Bone marrow (tissue), 2 donors: ENCODE results near the gene RPA4.
"Not testable (repeated sequence)": the region's sequence is repeated elsewhere in the genome, so short reads cannot be mapped to it uniquely, and the experiment has no call there.

Experiments used
- DNase-seq, 2 donors: peaks; one replicate each; lab custom pipeline; 2025; lab: John Stamatoyannopoulos, UW

RPA4 gene, protein sequence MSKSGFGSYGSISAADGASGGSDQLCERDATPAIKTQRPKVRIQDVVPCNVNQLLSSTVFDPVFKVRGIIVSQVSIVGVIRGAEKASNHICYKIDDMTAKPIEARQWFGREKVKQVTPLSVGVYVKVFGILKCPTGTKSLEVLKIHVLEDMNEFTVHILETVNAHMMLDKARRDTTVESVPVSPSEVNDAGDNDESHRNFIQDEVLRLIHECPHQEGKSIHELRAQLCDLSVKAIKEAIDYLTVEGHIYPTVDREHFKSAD

DNA sequence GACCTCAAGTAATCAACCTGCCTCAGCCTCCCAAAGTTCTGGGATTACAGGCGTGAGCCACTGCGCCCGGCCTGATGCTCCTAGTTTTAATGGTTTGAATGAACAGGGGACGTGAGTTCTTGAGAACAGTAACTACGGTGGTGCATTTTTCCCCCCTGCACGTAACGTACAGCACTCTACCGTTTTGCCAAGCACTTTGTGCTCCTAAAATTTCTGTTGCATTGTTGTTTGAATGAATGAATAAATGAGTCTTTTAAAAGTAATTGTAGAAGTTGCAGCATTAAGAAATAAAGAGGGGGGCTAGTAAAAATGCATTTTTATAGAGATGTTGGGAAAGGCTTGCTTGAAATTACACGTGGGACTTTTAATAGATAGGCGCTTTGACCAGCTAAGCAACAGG is at the start of gene RPA4:
Gene RPA4, plus strand, starts transcription at position 301 of the 400 bp plus-strand sequence. CDS start 403 bp downstream, outside the sequence.
- DNase-seq, result no peak

DNA sequence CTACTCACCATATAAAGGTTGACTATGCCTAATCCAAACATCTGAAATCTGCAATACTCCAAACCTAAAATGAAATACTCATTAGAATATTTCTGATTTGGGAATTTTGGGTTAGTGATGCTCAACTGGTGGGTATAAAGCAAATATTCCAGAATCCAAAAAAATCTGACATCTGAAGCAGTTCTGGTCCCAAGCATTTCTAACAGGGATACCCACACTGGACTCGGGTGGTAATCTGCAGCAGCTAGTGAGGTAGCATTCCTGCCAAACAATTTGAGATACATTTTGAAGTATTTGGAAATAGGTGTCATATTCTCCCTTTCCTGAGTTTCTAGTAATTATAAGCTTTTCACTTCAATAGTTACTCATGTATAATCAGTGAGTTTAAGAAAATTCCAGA is 49.6 kb upstream of the RPA4 start:
- no peak for DNase-seq

DNA sequence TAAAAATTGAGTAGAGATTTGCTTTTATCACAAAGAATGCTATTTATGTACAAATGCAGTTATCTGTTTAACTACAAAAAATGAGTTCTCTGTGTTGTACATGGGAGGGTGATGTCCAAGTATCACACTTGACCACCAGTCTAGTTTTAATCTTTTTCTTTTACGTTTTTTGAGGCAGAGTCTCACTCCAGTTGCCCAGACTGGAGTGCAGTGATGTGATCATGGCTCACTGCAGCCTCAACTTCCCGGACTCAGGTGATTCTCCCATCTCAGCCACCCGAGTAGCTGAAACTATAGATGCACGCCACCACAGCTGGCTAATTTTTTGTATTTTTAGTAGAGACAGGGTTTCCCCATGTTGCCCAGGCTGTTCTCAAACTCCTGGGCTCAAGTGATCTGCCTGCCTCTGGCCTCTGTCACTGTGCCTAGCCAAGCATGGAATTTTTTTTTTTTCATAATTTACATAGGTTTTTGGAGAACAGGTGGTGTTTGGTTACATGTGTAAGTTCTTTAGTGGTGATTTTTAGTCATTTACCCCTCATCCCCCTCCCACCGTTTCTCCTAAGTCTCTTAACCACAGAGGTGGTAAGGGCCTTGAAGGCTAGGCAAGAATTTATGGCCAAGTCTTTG is 47.9 kb upstream of the RPA4 start:
- no peak for DNase-seq

DNA sequence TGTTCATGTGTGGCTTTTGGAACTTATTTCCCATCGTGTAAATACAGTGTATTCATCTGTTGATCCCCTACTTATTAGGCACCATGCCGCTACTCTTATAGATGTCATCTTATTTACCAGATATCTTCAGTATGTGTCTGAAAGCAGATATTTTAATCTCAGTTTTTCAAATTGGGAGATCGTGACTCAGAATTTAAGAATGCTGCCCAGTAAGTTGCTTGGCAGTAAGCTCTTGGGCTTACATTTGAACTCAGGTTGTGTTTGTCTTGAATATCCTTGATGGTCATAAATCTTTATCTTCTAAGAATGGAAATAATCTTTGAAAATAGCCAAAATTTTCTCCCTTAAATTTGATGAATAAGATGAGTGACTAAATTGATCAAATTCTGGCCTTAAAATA is 45.9 kb upstream of the RPA4 start:
- DNase-seq, result no peak

DNA sequence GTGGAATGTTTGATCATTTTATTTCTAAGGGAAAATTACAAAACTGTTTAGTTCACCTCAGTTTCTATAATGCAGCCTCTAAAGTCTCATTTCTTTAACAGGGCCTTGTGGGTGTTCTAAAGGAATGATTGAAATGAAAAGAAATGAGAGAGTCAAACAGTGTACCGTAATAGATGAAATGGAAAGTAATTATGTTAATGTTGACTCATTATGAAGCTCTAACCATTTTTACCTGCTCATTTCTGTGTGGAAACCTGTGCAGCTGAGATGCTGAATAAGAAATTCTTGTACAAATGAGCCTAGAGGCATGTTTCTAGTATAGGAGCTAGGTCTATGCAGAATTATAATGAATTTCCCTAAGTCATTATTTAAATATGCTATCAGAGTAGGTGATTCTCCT is 45.2 kb upstream of the RPA4 start:
- no peak for DNase-seq

DNA sequence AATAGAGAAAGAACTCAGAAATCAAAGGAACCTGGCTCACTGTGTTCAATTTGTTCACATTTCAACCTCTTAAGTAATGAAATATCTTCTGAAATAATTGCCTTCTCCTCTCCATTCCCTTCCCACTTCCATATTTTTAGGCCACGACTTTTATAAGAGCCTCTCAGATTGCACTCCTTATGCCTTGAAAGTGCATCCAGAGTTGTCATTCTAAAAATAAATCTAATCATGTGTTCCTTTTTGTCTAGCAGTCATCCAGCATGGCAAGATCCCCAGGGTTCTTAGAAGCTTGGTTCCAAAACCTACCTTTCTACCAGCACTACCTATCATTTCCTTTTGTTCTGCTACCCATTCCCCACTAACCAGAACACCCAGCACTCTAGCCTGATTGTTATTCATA is 42.4 kb upstream of the RPA4 start:
- no peak for DNase-seq

DNA sequence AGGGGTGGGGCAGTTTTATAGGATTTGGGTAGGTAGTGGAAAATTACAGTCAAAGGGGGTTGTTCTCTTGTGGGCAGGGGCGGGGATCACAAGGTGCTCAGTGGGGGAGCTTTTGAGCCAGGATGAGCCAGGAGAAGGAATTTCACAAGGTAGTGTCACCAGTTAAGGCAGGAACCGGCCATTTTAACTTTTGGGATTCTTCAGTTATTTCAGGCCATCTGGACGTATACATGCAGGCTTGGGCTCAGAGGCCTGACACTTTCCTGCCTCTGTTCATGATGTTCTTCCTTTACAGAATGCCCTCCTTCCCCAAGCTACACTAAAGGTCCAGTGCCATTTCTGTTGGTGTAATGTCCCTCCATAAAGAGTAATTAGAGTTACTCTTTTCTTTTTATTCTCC is 41.8 kb upstream of the RPA4 start:
- not testable (repeated sequence) for DNase-seq

DNA sequence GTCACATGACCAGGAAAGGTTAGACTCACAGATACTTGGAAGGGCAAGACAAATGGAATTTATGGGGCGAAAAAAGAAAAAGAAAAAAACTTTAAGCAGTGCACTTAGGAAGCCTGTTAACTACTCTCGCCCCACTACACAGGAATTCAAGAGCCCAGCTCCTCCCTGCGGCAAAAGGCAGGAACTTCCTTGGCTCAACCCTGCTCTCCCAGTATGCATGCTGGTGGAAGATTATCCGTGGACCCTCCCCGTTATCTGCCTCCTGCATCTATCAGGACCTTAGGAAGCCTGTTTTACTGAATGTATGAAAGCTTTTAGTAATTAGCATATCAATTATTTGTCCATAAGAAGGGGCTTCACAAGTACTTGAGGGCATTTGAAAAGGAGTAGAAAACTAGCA is 40.1 kb upstream of the RPA4 start:
- DNase-seq, result no peak

DNA sequence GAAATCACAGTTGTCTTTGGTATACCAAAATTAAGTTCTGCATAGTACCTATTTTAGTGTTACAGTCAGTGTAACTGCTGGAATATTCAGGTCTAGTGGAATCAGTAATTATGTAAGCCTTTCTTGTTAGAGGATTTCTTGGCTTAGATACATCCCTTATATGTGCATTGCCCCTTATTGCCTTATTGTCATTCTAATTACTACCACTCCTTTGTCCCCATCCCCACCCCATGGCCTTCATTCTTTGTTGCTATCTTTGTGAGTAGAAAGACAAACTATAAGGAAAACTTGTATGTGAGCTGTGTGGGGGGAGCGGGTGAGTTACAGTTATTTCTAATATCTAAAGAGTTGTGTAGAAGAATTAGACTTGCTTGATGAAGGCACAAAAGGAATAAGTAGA is 36.9 kb upstream of the RPA4 start:
- DNase-seq, result no peak

DNA sequence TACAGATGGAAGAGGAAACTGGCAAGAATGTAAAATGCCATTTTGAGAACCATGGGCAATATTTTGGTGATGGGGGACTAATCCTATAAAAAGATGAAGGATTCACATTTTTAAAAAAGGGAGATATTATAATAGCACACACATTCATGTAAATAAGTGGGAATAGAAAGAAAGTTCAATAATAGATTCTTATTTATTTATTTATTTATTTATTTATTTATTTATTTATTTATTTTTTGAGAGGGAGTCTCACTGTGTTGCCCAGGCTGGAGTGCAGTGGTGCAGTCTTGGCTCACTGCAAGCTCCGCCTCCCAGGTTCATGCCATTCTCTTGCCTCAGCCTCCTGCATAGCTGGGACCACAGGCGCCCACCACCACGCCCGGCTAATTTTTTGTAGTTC is 24.3 kb upstream of the RPA4 start:
- not testable (repeated sequence) for DNase-seq

DNA sequence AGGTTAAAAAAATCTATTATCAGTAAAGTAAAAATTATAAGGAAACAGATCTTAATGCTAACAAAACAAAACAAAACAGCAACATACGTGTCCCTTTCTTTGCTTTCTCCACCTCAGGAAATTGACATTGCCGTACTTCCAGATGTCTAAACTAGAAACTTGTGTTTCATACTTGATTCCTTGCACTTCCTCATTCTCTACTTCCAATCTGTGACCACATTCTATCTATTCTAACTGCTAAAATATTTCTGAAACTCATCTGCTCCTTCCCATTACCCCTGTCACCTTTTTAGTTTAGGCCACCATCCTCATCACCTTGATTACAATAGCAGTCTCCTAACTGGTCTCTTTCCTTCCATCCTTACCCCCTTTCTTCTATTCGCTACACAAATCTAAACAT is 22.5 kb upstream of the RPA4 start:
- DNase-seq, result peak in 1 of 2 donors; percentile 13

DNA sequence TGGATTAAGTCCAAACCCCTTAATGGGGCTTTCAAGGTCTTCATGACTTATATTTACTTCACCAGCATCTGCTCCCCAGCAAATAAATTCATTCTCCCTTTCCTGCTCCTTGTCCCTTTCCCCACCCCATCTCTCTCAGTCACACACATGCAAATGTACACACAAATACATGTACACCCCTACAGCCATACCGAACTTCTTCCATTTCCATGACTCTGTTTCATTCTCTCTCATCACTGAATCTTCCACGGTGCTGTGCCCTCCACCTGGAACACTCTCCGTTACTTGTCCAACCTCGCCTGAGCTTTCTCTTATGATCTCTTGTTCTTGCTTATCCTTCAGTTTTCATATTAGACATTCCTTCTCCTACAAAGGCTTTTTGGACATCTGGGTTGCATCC is 22.0 kb upstream of the RPA4 start:
- DNase-seq, result no peak

DNA sequence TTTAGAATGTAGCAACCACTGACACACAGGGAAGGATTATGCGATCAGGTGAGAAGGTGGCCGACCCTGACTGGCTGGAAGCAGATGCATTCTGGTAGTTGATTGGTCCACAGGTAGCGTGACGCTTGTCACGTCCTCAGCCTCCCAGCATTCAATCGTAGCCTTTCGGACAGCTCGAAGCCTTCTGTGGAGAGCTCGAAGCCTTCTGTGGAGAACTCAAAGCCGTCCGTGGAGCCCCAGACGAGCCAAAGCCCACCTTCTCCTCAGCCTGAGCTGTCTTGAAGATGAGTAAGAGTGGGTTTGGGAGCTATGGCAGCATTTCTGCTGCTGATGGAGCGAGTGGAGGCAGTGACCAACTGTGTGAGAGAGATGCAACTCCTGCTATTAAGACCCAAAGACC is 319 bp downstream of the RPA4 start:
- DNase-seq, result no peak

DNA sequence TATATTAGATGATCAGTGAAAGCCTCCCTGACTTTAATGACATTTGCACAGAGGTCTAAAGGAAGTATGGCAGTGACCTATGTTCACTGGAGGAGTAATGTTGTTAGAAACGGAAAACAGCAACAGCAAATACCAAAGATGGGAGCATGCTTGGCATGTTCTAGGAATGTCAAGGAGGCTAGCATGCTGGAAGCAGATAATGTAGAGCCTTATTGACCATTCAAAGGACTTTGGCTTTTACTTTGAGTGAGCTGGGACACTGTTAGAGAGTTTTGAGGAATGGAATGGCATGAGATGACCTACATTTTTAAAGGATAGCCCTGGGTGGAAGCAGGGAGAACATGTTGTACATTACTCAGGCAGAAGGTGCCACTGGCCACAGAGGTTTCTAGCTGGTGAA is 6.0 kb downstream of the RPA4 start:
- DNase-seq, result no peak

DNA sequence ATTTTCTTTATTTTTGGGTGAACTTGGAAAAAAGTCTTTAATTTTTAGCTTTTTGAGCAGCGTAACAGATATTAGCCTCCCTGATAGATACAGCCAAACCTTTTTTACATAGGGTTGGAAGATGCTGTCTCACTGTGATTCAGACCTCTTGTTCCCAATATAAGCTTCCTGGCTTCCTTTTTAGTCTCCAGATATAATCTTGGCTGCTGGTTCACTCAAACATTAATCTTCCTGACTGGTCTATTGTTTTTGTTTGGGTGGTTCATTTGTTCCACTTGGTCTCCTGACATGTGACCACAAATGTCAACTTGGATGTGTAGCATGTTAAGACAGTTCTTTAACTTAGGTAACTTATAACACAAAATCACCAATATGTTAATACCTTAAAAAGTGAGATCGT is 23.0 kb downstream of the RPA4 start:
- DNase-seq, result no peak

DNA sequence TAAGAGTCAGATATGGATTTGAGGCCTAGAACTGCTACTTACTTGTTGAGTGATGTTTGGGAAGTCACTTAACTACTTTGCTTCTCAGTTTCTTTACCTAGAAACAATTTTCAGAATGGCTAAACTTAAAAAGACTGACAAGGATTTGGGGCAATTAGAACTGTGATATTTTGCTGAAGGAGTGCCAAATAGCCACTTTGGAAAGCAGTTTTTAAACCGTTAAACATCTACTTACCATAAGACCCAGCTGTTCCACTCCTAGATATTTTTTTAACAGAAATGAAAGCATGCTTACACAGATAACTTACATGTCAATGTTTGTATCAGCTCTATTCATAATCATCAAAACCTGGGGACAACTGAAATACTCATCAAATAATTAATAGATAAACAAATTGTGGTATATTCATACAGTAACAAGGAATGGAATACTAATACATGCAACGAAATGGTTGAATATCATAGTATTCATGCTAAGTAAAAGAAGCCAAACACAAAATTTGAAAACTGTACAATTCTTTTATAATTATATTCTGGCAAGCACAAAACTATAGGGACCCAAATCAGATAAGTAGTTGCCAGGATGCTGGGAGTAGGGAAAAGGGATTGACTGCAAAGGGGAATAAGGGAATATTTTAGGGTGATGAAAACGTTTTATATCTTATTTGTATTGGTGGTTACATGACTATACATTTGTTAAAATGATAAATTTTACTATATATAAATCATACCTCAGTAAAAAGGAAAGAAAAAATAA is 24.0 kb downstream of the RPA4 start:
- DNase-seq, result no peak

DNA sequence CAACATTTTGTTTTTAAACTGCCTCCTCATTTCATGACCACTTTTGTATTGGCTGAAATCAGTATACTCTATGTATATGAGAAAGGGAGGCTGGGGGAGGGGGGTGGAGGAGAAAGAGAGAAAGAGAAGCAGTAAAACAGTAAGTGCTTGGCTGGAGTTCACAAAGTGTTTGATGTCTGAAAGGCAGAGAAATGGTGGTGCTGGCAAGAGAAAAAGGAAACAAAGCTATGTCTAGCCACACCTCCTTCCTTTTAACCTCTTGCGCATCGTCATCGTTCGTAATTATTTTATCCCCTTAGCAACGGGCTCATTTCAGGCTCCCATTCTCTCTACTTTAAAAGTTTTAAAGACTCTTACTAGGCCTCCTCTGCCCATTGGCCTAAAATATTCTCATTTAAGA is 25.6 kb downstream of the RPA4 start:
- no peak for DNase-seq

DNA sequence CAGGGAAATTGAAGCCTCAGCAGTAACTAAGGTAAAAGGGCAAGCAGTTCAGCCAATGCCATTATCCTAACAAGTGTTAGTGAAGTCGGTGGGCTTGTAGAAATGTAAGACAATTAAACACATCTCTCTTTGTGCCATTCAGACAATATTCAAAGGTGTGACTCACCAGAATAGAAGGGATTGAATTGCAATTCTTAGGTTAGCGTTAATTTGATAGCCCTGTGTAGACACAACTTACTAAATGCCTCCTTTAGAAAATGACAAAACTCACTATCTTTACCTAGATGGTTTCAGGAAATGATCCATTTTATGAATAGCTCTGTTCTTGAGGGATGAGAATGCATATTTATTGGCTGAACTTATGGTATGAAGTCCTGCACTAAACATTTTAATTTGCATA is 35.2 kb downstream of the RPA4 start:
- DNase-seq, result no peak

DNA sequence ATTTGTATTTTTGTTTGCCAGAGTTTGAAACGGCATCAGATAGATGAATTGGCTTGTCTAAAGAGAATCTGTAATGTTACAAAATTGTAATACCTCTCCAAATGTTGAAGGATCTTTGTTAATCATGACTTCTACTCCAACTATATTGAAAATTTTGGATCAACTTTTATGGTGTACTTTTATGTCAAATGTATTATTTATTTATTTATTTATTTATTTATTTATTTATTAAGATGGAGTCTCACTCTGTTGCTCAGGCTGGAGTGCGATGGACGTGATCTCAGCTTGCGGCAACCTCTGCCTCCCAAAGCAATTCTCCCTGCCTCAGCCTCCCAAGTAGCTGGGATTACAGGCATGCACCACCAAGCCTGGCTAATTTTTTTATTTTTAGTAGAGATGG is 36.0 kb downstream of the RPA4 start:
- no peak for DNase-seq

DNA sequence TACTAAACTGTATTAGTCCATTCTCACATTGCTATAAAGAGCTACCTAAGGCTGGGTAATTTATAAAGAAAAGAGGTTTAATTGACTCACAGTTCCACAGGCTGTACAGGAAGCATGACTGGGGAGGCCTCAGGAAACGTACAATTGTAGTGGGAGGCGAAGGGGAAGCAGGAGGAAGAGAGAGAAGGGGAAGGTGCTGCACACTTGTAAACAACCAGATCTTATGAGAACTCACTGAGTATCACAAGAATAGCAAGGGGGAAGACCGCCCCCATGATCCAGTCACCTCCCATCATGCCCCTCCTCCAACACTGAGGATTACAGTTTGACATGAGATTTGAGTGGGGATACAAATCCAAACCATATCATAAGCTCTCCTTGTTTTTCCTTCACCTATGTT is 40.9 kb downstream of the RPA4 start:
- peak in 1 of 2 donors; percentile 15 for DNase-seq

DNA sequence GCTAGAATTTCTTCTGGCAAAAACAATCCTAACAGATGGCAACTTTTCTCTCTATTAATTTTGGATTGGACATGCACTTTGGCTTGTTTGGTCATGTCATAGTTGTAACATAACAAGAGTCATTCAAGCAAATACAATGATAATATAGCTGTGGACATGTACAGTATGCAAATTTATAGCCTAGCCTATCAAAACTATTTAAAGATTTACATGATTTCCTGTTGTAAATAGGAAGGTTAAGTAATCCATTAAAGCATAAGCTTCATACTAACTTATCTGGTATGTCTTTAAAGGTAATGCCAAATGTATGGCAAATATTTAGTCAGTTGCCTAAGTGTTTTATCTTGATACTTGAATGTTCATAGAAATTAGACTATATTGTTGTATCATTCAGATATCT is 45.3 kb downstream of the RPA4 start:
- DNase-seq, result no peak
